Measurements from ENCODE around the gene SPECC1L.

The SPECC1L gene

DNA sequence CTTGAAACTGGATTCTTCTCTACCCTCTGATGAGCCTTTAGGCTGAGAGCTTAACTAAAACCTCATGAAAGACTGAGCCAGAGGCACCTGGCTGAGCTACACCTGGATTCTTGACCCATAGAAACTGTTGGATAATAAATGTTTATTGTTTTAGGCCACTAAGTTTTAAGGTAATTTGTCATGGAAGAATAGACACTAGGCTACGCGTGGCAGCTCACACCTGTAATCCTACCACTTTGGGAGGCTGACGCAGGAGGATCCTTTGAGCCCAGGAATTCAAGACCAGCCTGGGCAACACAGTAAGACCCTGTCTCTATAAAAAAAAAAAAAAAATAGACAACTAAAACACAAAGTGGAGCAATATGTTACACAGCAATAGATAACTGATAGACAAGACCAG lies 195.3 kb downstream of the SPECC1L start:
- DNase-seq (ENCODE audit: low read depth in 2 of 3, low spot score in 1 of 3), result no peak

DNA sequence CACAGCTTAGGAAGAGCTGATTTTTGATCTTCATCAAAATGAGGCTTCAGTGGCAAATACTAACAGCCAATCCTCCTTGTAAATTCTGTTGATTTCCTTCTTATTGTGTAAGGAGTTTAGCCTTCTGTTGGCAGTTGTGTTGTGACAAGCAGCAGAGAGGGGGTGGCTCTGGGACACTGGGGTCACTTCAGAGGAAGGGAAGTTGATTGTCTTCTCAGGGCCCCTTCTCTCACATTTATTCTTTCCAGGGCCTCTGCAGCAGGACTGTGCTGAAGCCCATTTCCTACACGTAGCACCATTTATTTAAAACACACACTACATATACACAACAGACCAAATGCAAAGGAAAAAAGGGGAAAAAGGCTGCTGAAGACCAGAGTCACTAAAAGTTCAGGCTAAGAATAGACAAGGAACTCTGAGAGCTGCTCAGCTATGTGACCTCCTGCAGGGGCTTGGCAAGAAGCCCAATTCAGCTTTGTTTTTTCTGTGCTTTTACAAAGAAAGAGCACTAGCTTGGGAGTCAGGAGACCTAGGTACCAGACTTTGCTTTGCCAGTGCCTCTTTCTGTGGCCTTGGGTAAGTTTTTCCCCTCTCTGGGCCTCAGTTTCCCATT lies 196.2 kb downstream of the SPECC1L start:
- DNase-seq (ENCODE audit: low read depth in 2 of 3, low spot score in 1 of 3), result no peak

DNA sequence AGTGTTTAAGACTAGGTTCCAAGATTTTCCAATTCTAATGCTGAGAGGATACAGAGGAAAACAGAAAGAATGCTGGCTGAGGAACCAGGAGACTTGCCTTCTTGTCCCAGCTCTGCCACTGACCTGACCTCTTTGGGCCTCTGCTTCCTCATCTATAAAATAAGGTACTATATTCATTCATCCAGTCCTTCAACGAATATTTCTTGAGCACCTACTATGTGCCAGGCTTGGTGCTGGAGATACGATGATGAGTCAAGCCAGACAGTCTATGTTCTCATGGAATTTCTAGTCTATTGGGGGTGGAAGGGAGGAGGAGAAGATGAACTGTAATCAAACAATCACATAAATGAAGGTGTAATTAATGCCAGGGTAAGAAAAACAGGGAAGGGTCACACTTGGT lies 196.7 kb downstream of the SPECC1L start:
- DNase-seq (ENCODE audit: low read depth in 2 of 3, low spot score in 1 of 3), result no peak
